ENCODE data around the gene SVIL. TPM values are rescaled to one million over a fixed set of nuclear protein-coding genes. Genes with fewer than 3 reads are reported as not detected.
A peak's percentile ranks its signal among the peaks of the same experiment; 100 is the strongest.
"Not testable (repeated sequence)": the region's sequence is repeated elsewhere in the genome, so short reads cannot be mapped to it uniquely, and the experiment has no call there.

SVIL gene
- total RNA-seq, 1 donor from 2014 or later: 25.1 TPM

GRCh38 chr10:29465384-29465783 is 169.4 kb downstream of the SVIL start:
- Histone ChIP-seq H3K4me3 (no peak overlapping the region), H3F3A (ENCODE audit: low read depth) (no peaks in the 10 kb centered on the region), H3K36me3 (peaks cover 4% of the 10 kb centered on the region), H3K27me3 (no peaks in the 10 kb centered on the region), H3K79me2 (ENCODE audit: low read depth) (no peaks in the 10 kb centered on the region), H3K9me3 (ENCODE audit: low read depth) (no peaks in the 10 kb centered on the region), H3K9ac (no peak overlapping the region), H3K27ac (no peak overlapping the region), H3K4me2 (no peak overlapping the region), H2AFZ (replicated peaks) (no peak overlapping the region), H4K20me1 (ENCODE audit: low read depth) (no peaks in the 10 kb centered on the region), H3K4me1 (no peaks in the 10 kb centered on the region)
- H3K27me3 Mint-ChIP-seq (ENCODE audit: insufficient read depth, low read depth): peaks cover 4% of the 10 kb centered on the region
- H3K36me3 Mint-ChIP-seq: peaks cover 34% of the 10 kb centered on the region
- no peak overlapping the region for H3K4me3 Mint-ChIP-seq
- H3K27ac Mint-ChIP-seq: peak overlapping the region; percentile 9
- TF ChIP-seq EZH2phosphoT487 (IDR thresholded peaks at IDR 0.05): no peak
- peak; percentile 47 for TF ChIP-seq CTCF (IDR thresholded peaks at IDR 0.05)
- H3K9me3 Mint-ChIP-seq: peaks cover 4% of the 10 kb centered on the region
- peaks cover 12% of the 10 kb centered on the region for H3K4me1 Mint-ChIP-seq
- no peak for DNase-seq (ENCODE audit: low spot score)

- H3K27ac ChIP-seq; H3K79me2 ChIP-seq (ENCODE audit: low read depth); DNase-seq (ENCODE audit: low spot score); H3K9me3 Mint-ChIP-seq; H4K20me1 ChIP-seq (ENCODE audit: low read depth); H3K9ac ChIP-seq; H3K4me1 ChIP-seq; H2AFZ ChIP-seq (replicated peaks); H3K4me2 ChIP-seq; H3K27me3 Mint-ChIP-seq (ENCODE audit: insufficient read depth, low read depth); H3K4me3 ChIP-seq; H3K4me3 Mint-ChIP-seq; H3K9me3 ChIP-seq (ENCODE audit: low read depth); H3K27me3 ChIP-seq; H3F3A ChIP-seq (ENCODE audit: low read depth); H3K36me3 ChIP-seq: not testable (repeated sequence)
- Mint-ChIP-seq H3K4me1 (peaks cover 12% of the 10 kb centered on the region), H3K27ac (peak overlapping the region; percentile 69), H3K36me3 (peaks cover 40% of the 10 kb centered on the region)
Observed at GRCh38 chr10:29464671-29465171, 170.1 kb downstream of the SVIL start.

- H3K27ac Mint-ChIP-seq: no peak overlapping the region
- Histone ChIP-seq H3K79me2 (ENCODE audit: low read depth) (no peaks in the 10 kb centered on the region), H3K27ac (no peak overlapping the region), H3K4me1 (no peaks in the 10 kb centered on the region), H2AFZ (replicated peaks) (no peak overlapping the region), H3F3A (ENCODE audit: low read depth) (no peaks in the 10 kb centered on the region), H3K9me3 (ENCODE audit: low read depth) (no peaks in the 10 kb centered on the region), H3K4me2 (no peak overlapping the region), H3K36me3 (peaks cover 2% of the 10 kb centered on the region), H4K20me1 (ENCODE audit: low read depth) (no peaks in the 10 kb centered on the region), H3K27me3 (no peaks in the 10 kb centered on the region), H3K4me3 (no peak overlapping the region), H3K9ac (no peak overlapping the region)
- peaks cover 12% of the 10 kb centered on the region for H3K4me1 Mint-ChIP-seq
- H3K27me3 Mint-ChIP-seq (ENCODE audit: insufficient read depth, low read depth): no peaks in the 10 kb centered on the region
- no peak for DNase-seq (ENCODE audit: low spot score)
- H3K9me3 Mint-ChIP-seq: peaks cover 12% of the 10 kb centered on the region
- no peak for TF ChIP-seq EZH2phosphoT487 (IDR thresholded peaks at IDR 0.05)
- TF ChIP-seq EZH2 (IDR thresholded peaks at IDR 0.05): no peak
- no peak overlapping the region for H3K4me3 Mint-ChIP-seq
- peaks cover 50% of the 10 kb centered on the region for H3K36me3 Mint-ChIP-seq
Observed at GRCh38 chr10:29461042-29461441, 173.7 kb downstream of the SVIL start.

GRCh38 chr10:29458190-29458589 is 176.6 kb downstream of the SVIL start:
- H3K9me3 Mint-ChIP-seq: peaks cover 12% of the 10 kb centered on the region
- peaks cover 43% of the 10 kb centered on the region for H3K36me3 Mint-ChIP-seq
- not testable (repeated sequence) for H4K20me1 ChIP-seq (ENCODE audit: low read depth); H3K9ac ChIP-seq; H3K79me2 ChIP-seq (ENCODE audit: low read depth); H3K4me1 Mint-ChIP-seq; H3K36me3 ChIP-seq; H3K4me1 ChIP-seq; H3K27me3 ChIP-seq; H3K4me3 Mint-ChIP-seq; H3K9me3 ChIP-seq (ENCODE audit: low read depth); H3K27ac Mint-ChIP-seq; H3K27me3 Mint-ChIP-seq (ENCODE audit: insufficient read depth, low read depth); H3F3A ChIP-seq (ENCODE audit: low read depth); H3K4me3 ChIP-seq; DNase-seq (ENCODE audit: low spot score); H3K4me2 ChIP-seq; H3K27ac ChIP-seq; H2AFZ ChIP-seq (replicated peaks)

GRCh38 chr10:29455095-29455494 is 179.7 kb downstream of the SVIL start:
- Histone ChIP-seq H2AFZ (replicated peaks) (no peak overlapping the region), H3K4me3 (no peak overlapping the region)
- H3K36me3 Mint-ChIP-seq: peaks cover 20% of the 10 kb centered on the region

More at GRCh38 chr10:29455095-29455494, 179.7 kb downstream of the SVIL start:
- peaks cover 6% of the 10 kb centered on the region for H3K9me3 Mint-ChIP-seq
- H3K4me1 ChIP-seq: peaks cover 9% of the 10 kb centered on the region
- TF ChIP-seq EZH2 (IDR thresholded peaks at IDR 0.05): no peak
- TF ChIP-seq CTCF (IDR thresholded peaks at IDR 0.05): no peak
- no peak for TF ChIP-seq EZH2phosphoT487 (IDR thresholded peaks at IDR 0.05)
- H3K27ac Mint-ChIP-seq: no peak overlapping the region
- H3K79me2 ChIP-seq (ENCODE audit: low read depth): no peaks in the 10 kb centered on the region
- H3K9me3 ChIP-seq (ENCODE audit: low read depth): no peaks in the 10 kb centered on the region
- no peak overlapping the region for H3K4me3 Mint-ChIP-seq
- peaks cover 15% of the 10 kb centered on the region for H3K4me1 Mint-ChIP-seq
- H3K27me3 ChIP-seq: no peaks in the 10 kb centered on the region
- H3F3A ChIP-seq (ENCODE audit: low read depth): peaks cover 8% of the 10 kb centered on the region
- H4K20me1 ChIP-seq (ENCODE audit: low read depth): no peaks in the 10 kb centered on the region
- no peaks in the 10 kb centered on the region for H3K36me3 ChIP-seq
- H3K9ac ChIP-seq: no peak overlapping the region
- peaks cover 10% of the 10 kb centered on the region for H3K27me3 Mint-ChIP-seq (ENCODE audit: insufficient read depth, low read depth)
- no peak overlapping the region for H3K27ac ChIP-seq
- DNase-seq (ENCODE audit: low spot score): no peak
- no peak overlapping the region for H3K4me2 ChIP-seq
